Neural progenitor cell (in vitro differentiated cells): ENCODE measurements around the gene COTL1. TPM values are rescaled to one million over a fixed set of nuclear protein-coding genes. Genes with fewer than 3 reads are reported as not detected.
A peak's percentile ranks its signal among the peaks of the same experiment; 100 is the strongest.

Experiments used
- DNase-seq: peaks from one replicate; pipeline ENCODE4 v3.0.0-alpha.2; 2016; ENCODE audit warnings: low spot score
- H2AFZ ChIP-seq: fragments of 200-600 bp; sonication (generic); replicated peaks from 2 replicates; pipeline ENCODE4 v1.6.1; 2016; ENCODE audit warnings: antibody characterized with exemption
- H3F3A ChIP-seq: fragments of 200-600 bp; sonication (generic); 2 replicates; pipeline ENCODE4 v1.6.1; 2016; ENCODE audit warnings: antibody characterized with exemption, low read depth
- H3K27ac ChIP-seq: fragments of 200-600 bp; sonication (generic); 2 replicates; pipeline ENCODE4 v1.5.1; 2016; ENCODE audit warnings: mild to moderate bottlenecking
- H3K27me3 ChIP-seq: fragments of 200-600 bp; sonication (generic); 2 replicates; pipeline ENCODE4 v1.6.1; 2016; ENCODE audit warnings: mild to moderate bottlenecking, moderate library complexity
- H3K36me3 ChIP-seq: fragments of 200-600 bp; sonication (generic); 2 replicates; pipeline ENCODE4 v1.5.1; 2016
- H3K4me1 ChIP-seq: fragments of 200-600 bp; sonication (generic); 2 replicates; pipeline ENCODE4 v1.6.1; 2016; ENCODE audit warnings: mixed run types
- H3K4me2 ChIP-seq: fragments of 200-600 bp; sonication (generic); 2 replicates; pipeline ENCODE4 v1.6.1; 2016
- H3K4me3 ChIP-seq: fragments of 200-600 bp; sonication (generic); 2 replicates; pipeline ENCODE4 v1.5.1; 2016
- H3K79me2 ChIP-seq: fragments of 200-600 bp; sonication (generic); 2 replicates; pipeline ENCODE4 v1.6.1; 2016; ENCODE audit warnings: low read depth
- H3K9ac ChIP-seq: fragments of 200-600 bp; sonication (generic); 2 replicates; pipeline ENCODE4 v1.6.1; 2016
- H3K9me3 ChIP-seq: fragments of 200-600 bp; sonication (generic); 2 replicates; pipeline ENCODE4 v1.5.1; 2016; ENCODE audit warnings: low read depth
- H4K20me1 ChIP-seq: fragments of 200-600 bp; sonication (generic); 2 replicates; pipeline ENCODE4 v1.6.1; 2016; ENCODE audit warnings: low read depth
- H3K27ac Mint-ChIP-seq: 3 replicates; pipeline ENCODE4 v1.8.0; 2021; ENCODE audit warnings: mixed read lengths
- H3K27me3 Mint-ChIP-seq: 2 replicates; pipeline ENCODE4 v1.8.0; 2022; ENCODE audit warnings: low read depth, mild to moderate bottlenecking, inconsistent platforms, moderate library complexity, mixed read lengths; ENCODE audit not compliant: insufficient read depth
- H3K36me3 Mint-ChIP-seq: 3 replicates; pipeline ENCODE4 v1.8.0; 2021; ENCODE audit warnings: mixed read lengths
- H3K4me1 Mint-ChIP-seq: 3 replicates; pipeline ENCODE4 v1.8.0; 2021; ENCODE audit warnings: mixed read lengths
- H3K4me3 Mint-ChIP-seq: 3 replicates; pipeline ENCODE4 v1.8.0; 2021; ENCODE audit warnings: mild to moderate bottlenecking, moderate library complexity, mixed read lengths
- H3K9me3 Mint-ChIP-seq: 3 replicates; pipeline ENCODE4 v1.8.0; 2020; ENCODE audit warnings: mixed read lengths
- EZH2 ChIP-seq: fragments of 200-600 bp; sonication (generic); IDR thresholded peaks from 2 replicates; pipeline ENCODE4 v1.6.1; 2017; ENCODE audit warnings: antibody characterized with exemption, mild to moderate bottlenecking, moderate library complexity
- EZH2phosphoT487 ChIP-seq: fragments of 200-600 bp; sonication (generic); IDR thresholded peaks from 2 replicates; pipeline ENCODE4 v1.6.1; 2017; ENCODE audit warnings: antibody characterized with exemption
- total RNA-seq: library from RNA; depleted of rRNA; stranded (reverse); fragments of >200 nt; gene quantifications from 2 replicates; pipeline ENCODE4 v1.2.3, GENCODE V29; 2015; ENCODE audit warnings: low replicate concordance
- TF ChIP-seq, protein P1 (sequence below): fragments of 200-600 bp; sonication (generic); IDR thresholded peaks from 2 replicates; pipeline ENCODE4 v1.5.1; 2017; ENCODE audit warnings: antibody characterized with exemption, mild to moderate bottlenecking

Gene COTL1
- total RNA-seq, 1 donor from 2014 or later = 46.9 TPM

DNA sequence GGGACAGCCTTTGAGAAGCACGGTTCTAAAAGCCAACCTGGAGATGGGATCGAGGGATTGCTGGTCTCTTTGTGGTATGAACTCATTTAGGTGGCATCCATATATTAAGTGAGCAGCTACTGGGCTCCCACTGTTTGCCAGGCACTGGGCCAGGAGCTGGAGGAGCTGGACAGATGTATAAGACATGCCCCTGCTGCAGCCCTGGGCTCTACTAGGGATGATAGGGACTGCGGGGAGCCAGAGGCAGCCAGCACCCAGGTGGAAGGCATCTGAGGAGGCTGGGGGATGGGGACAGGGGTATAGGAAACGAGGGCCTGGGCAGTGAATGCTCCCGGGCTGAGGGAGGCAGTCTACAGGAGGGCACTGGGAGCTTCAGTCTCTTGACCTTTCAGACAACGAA lies 60.4 kb downstream of the COTL1 start:
- H3K4me3 ChIP-seq = no peak overlapping the region
- Mint-ChIP-seq H3K36me3 (peaks cover 3% of the 10 kb centered on the region), H3K9me3 (no peaks in the 10 kb centered on the region), H3K27ac (peak overlapping the region; percentile 31), H3K4me1 (peaks cover 70% of the 10 kb centered on the region), H3K27me3 (peaks cover 12% of the 10 kb centered on the region), H3K4me3 (peak overlapping the region; percentile 42)
- peaks cover 21% of the 10 kb centered on the region for H3K4me1 ChIP-seq
- H4K20me1 ChIP-seq = no peaks in the 10 kb centered on the region
- no peak for DNase-seq
- no peak overlapping the region for H2AFZ ChIP-seq
- no peak overlapping the region for H3K9ac ChIP-seq
- H3K4me2 ChIP-seq = no peak overlapping the region
- H3K9me3 ChIP-seq = no peaks in the 10 kb centered on the region
- no peaks in the 10 kb centered on the region for H3K36me3 ChIP-seq
- TF ChIP-seq EZH2 (no peak), EZH2phosphoT487 (no peak)
- TF ChIP-seq, protein P1, sequence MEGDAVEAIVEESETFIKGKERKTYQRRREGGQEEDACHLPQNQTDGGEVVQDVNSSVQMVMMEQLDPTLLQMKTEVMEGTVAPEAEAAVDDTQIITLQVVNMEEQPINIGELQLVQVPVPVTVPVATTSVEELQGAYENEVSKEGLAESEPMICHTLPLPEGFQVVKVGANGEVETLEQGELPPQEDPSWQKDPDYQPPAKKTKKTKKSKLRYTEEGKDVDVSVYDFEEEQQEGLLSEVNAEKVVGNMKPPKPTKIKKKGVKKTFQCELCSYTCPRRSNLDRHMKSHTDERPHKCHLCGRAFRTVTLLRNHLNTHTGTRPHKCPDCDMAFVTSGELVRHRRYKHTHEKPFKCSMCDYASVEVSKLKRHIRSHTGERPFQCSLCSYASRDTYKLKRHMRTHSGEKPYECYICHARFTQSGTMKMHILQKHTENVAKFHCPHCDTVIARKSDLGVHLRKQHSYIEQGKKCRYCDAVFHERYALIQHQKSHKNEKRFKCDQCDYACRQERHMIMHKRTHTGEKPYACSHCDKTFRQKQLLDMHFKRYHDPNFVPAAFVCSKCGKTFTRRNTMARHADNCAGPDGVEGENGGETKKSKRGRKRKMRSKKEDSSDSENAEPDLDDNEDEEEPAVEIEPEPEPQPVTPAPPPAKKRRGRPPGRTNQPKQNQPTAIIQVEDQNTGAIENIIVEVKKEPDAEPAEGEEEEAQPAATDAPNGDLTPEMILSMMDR = no peak
- peaks cover 31% of the 10 kb centered on the region for H3F3A ChIP-seq
- H3K79me2 ChIP-seq = no peaks in the 10 kb centered on the region
- H3K27me3 ChIP-seq = no peaks in the 10 kb centered on the region
- no peak overlapping the region for H3K27ac ChIP-seq

DNA sequence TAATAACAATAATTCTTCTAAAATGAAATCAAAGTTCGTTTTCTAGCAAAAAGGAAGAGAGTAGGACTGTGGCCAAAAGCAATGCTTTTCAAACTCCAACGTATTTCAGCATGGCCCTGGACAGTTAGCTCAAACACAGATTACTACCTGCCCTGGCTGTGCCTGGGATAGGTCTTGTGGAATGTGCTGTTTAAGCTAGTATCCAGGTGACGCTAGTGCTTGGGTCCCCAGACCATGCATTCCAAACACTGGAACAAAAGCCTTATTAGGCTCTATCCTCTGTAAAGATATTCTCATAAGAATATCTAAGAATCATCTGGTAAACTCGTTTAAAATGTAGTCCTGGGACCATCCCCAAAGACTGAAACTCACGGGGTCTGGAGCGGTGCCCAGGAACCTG lies 60.8 kb downstream of the COTL1 start:
- peaks cover 31% of the 10 kb centered on the region for H3F3A ChIP-seq
- no peaks in the 10 kb centered on the region for H3K27me3 ChIP-seq
- H3K79me2 ChIP-seq = no peaks in the 10 kb centered on the region
- DNase-seq = no peak
- peaks cover 74% of the 10 kb centered on the region for H3K4me1 Mint-ChIP-seq
- no peak for TF ChIP-seq EZH2phosphoT487
- TF ChIP-seq, protein P1 = no peak
- no peak for TF ChIP-seq EZH2
- H3K27me3 Mint-ChIP-seq = peaks cover 14% of the 10 kb centered on the region
- peaks cover 21% of the 10 kb centered on the region for H3K4me1 ChIP-seq
- H2AFZ ChIP-seq = no peak overlapping the region
- no peak overlapping the region for H3K4me3 ChIP-seq
- no peak overlapping the region for H3K4me2 ChIP-seq
- H3K36me3 Mint-ChIP-seq = peaks cover 3% of the 10 kb centered on the region
- no peaks in the 10 kb centered on the region for H3K36me3 ChIP-seq
- no peak overlapping the region for H3K27ac ChIP-seq
- H3K9me3 Mint-ChIP-seq = no peaks in the 10 kb centered on the region
- H3K9me3 ChIP-seq = no peaks in the 10 kb centered on the region
- H3K27ac Mint-ChIP-seq = no peak overlapping the region
- H4K20me1 ChIP-seq = no peaks in the 10 kb centered on the region
- no peak overlapping the region for H3K4me3 Mint-ChIP-seq
- no peak overlapping the region for H3K9ac ChIP-seq

DNA sequence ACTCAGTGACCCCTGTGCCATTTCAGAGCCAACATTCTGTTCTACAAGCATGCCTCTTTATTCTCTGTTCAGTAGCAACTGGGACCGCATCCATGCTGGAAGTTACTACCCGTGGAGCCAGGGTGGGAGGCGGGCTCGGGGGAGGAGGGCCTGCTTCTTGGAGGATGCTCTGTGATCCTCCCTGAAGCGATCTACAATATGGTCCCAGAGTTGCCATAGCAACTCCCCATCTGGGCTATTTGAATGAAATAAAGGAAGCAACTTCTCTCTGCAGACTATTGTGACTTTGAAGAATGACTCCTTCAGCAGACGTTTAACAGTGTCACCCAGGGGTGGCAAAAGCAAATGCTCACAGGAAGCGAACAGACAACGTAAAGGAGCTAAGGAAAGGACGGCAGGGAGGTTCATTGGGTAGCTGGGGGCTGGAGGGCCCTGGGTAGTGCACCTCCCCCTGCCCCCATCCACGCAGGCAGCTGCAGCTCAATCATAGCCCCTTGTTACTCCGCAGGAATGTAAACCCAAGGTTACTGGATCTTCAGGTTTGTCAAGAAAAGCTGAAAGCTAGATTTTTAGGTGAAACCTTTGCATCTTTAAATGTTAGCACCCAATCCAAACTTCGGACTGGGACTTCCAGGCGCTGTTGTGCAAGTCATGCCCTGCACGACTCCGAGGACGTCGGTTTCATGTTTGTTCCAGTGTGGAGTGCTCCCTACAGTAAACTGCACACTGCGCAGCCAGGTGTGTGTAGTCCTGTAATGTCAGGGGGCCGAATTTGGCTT lies 62.3 kb downstream of the COTL1 start:
- no peaks in the 10 kb centered on the region for H3K36me3 Mint-ChIP-seq
- Histone ChIP-seq H4K20me1 (no peaks in the 10 kb centered on the region), H2AFZ (peak overlapping the region; percentile 92), H3K9ac (no peak overlapping the region), H3K9me3 (no peaks in the 10 kb centered on the region), H3K4me1 (peaks cover 21% of the 10 kb centered on the region), H3K4me3 (no peak overlapping the region), H3K27ac (no peak overlapping the region), H3K4me2 (peak overlapping the region; percentile 58), H3K36me3 (no peaks in the 10 kb centered on the region), H3K79me2 (no peaks in the 10 kb centered on the region), H3K27me3 (no peaks in the 10 kb centered on the region), H3F3A (peaks cover 24% of the 10 kb centered on the region)
- H3K9me3 Mint-ChIP-seq = no peaks in the 10 kb centered on the region
- peak overlapping the region; percentile 33 for H3K4me3 Mint-ChIP-seq
- peak overlapping the region; percentile 90 for H3K27ac Mint-ChIP-seq
- peaks cover 73% of the 10 kb centered on the region for H3K4me1 Mint-ChIP-seq
- TF ChIP-seq EZH2phosphoT487 (no peak), EZH2 (no peak)
- TF ChIP-seq, protein P1 = no peak
- H3K27me3 Mint-ChIP-seq = peaks cover 14% of the 10 kb centered on the region
- DNase-seq = peak; percentile 60
